Activated CD8-positive, alpha-beta memory T cell treated with anti-CD3 and anti-CD28 coated beads, Interleukin-2, amount 50 U/mL, for 1 hour (primary cell): ENCODE results near the gene INSIG1.

Experiments
- DNase-seq: peaks from one replicate; pipeline ENCODE4 v3.0.0-alpha.2; 2020; ENCODE audit errors: extremely low read depth

INSIG1 gene

GRCh38 chr7:155297517-155298287 lies at the start of gene INSIG1:
Gene INSIG1, plus strand, starts transcription at chr7:155297878. Its CDS starts 408 bp downstream, at chr7:155298286.
- DNase-seq: peak; percentile 54

GRCh38 chr7:155248366-155248756 lies 49.3 kb upstream of the INSIG1 start:
- DNase-seq: no peak

DNA sequence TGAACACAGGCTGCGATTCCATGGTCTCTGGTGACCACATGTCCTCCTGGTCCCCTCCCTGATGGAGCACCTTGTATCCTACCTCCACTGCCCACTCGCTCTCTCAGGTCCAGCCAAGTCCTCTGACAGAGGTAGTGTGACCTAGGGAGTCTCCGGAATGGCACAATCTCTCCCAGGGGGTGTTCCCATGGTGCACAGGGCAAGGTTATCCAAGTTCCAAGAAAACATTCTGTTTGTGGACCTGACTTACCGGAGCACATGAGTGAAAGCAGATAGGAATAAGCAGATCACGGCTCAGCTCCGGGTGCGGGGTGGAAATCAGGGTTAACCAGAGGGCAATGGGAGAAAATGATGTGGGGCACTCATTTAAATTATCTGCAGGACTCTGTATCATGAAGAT lies 45.8 kb upstream of the INSIG1 start:
- DNase-seq: no peak

DNA sequence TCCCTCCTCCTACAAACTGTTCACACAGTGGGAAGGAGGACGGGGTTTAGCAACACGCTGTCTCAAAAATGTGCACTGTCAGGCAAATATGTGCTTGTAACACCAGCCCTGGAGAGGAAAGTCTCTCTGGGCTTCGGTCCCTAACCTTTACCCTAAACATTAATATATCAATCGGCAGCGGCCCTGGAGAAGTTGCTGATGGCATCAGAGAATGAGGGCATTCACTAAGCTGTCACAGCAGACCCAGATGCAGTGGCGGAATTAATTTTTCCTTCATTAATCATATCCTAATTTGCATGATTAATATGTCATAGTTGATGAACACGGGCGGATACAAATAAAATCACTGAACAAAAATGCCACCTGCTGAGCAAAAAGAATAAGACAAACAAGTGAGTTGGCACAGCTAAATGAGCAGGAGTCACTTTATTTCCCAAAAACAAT lies 45.2 kb upstream of the INSIG1 start:
- no peak for DNase-seq

- no peak for DNase-seq
These were observed 44.7 kb upstream of the INSIG1 start for GRCh38 chr7:155252892-155253501.

GRCh38 chr7:155254018-155254417 lies 43.7 kb upstream of the INSIG1 start:
- DNase-seq: no peak

DNA sequence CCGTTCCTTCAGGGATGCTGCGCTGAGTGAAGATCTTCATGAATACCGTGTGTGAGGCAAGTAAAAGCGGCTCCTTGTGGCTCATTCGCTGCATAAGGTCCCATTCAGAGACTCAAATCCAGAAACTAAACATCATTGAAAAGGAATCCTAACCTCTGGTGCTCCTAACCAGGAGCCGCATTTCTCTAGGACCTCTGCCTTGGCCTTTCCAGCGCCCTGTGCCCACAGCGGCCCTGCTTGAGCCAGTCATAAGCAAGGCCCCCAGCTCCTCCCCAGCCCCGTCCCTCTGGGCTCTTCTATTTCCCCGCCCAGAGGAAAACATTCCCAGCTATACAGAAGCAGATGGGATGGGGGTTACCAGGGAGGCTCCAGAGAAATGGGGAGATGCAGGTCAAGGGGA lies 42.6 kb upstream of the INSIG1 start:
- DNase-seq: no peak

- DNase-seq: no peak
These were observed 42.1 kb upstream of the INSIG1 start for GRCh38 chr7:155255621-155256020.

DNA sequence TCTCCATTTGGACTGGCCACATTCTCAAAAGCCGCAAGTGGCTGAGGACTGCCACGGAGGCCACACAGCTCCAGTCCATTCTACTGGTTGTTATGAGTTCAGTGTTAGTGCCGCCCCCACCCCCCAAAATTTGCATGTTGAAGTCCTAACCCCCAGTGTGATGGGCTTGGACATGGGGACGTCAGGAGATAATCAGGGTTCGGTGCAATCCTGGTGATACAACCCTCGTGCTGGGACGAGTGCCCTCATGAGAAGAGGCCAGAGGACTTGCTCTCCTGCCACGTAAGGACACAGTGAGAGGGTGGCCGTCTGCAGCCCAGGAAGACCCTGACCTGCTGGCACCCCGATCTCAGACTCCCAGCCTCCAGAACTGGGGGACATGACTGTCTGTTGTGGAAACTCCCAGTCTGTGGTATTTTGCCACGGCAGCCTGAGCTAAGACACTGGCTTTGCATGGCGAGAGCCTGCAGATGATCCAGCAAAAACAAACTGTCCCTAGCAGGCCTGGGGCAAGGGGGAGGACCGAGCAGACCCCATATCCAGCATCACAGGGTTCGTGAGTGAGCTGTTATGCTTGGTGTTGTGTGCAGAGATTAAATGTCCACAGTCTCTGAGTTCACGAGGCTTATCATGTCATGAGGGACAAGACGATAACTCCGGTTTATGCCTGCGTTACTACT lies 41.5 kb upstream of the INSIG1 start:
- DNase-seq: no peak

DNA sequence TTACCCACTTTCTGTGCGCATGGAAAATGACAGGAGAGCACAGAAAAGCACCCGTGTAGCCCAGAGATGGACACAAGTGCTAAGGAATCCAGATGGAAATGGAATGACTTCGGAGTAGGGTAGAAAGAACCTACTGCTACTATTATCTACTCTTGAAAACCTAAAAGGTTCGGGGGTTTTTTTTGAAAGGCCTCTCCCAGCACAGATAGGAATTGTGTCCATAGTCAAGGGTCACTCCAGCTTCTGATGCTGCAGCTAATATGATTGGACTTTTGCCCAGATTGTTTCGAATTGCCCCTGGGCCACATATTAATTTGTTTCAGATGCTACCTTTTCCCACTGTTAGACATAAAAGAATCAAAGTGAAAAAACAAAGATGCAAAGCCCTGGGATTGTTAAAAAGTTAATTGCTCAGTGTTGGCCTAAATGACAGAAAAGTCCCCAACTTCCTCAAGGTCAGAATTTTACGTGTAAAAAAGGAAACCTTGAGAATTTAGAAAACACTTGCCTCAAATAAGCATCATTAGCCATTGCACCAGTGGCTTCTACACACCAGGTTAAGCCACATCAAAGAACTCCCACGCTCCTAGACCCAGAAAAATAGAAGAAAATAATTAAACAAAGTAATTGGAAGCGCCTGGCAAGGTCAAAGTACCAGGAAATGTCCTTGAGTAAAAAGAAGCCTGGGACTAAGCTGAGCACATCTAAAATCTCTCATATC lies 40.8 kb upstream of the INSIG1 start:
- DNase-seq: no peak

- DNase-seq: no peak
These were observed 40.0 kb upstream of the INSIG1 start for GRCh38 chr7:155257482-155258225.

DNA sequence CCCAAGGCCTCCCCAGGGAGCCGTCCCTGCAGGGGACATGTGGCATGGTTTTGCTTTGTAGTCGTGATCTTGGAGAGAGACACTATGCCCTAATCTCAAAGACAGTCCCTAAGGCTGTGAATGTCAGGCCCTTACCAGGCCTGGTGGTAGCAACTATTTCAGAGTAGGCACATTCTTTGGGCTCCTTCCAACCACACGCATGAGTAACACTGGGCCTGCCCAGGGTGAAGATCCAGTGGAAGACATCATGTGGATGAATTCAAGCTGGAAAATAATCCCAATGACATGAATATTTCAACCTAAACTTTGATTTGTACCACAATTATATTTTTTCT lies 39.5 kb upstream of the INSIG1 start:
- no peak for DNase-seq

DNA sequence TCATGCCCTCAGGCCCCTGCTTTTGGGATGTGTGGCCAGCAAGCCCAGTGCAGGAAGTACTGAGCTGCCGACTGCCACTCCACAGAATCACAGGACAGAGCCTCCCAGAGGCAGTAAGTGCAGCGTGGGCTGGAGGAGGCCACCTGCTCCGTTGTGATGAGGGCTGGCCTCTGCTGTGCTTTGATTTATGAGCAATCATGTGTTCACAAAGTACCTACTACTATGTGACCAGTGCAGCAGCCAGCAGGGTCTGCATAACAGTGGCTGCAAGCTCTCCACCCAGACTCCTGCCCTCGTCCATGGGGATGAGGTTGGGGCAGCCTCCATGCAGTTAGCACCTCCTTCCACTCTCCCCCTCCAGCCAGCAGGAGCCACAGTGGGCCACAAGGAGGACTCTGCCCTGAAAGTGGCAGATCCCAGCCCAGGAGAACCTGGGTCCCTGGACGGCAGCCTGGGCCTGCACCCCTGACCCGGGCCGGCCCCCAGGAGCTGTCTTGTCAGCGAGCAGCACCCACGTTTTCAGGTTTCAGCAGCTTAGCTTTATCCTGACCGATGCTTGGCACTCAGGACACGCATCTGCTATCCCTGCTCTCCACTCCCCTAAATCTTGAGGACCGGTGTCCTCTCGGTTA lies 37.7 kb upstream of the INSIG1 start:
- no peak for DNase-seq

- no peak for DNase-seq
These were observed 37.2 kb upstream of the INSIG1 start for GRCh38 chr7:155260498-155260872.

- no peak for DNase-seq
These were observed 36.4 kb upstream of the INSIG1 start for GRCh38 chr7:155261031-155261985.

DNA sequence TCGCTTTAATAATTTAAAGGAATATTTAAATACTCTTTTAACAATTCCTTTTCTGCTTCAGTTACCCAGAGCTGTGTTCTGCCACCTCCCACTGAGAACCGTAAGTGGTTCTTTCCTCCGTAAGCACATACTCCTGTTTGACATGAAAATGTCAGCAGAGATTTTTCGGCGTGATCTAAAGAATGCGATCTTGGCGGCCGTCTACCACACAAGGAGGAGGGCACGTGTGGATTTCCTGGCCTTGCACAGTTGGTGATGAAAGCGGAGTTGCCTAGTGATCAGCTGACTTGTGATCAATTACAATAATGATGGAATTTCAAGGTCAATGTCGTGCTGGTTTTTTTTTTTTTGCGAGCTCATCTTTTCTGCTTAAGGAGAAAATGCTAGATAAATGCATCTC lies 35.6 kb upstream of the INSIG1 start:
- DNase-seq: no peak

DNA sequence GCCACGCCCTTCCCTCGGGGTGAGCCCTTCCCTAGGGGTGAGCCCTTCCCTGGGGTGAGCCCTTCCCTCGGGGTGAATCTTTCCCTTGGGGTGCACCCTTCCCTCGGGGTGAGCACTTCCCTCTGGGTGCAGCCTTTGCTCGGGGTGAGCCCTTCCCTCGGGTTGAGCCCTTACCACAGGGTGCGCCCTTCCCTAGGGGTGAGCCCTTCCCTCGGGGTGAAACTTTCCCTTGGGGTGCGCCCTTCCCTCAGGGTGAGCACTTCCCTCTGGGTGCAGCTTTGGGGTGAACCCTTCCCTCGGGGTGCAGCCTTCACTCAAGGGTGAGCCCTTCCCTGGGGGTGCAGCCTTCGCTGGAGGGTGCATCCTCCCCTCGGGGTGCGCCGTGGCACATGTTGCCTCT lies 34.6 kb upstream of the INSIG1 start:
- no peak for DNase-seq

- DNase-seq: no peak
These were observed 34.0 kb upstream of the INSIG1 start for GRCh38 chr7:155263581-155264143.

- no peak for DNase-seq
These were observed 32.5 kb upstream of the INSIG1 start for GRCh38 chr7:155265144-155265543.

DNA sequence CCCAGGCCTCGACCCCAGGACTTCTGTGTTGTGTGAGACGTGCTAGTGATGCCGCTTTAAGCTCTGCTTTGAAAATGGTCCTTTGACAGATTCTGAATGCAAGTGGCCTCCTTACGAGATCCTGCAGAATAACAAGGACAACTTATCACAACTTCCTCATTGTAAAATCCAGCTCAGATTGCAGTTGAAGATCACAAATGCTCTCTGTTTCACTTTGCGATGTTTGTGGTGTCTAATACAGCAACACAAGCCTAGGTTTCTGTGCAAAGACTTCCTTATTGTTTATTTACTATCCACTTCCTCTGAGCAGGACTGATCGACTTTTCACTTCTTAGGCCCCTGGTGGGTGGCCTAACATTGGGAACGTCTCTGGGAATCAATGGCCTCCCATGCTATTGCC lies 31.7 kb upstream of the INSIG1 start:
- DNase-seq: no peak
